GM18520 (cell line): ENCODE data around the gene HOXD8.

Experiments used
- ATAC-seq: cut with Tn5 transposase; IDR thresholded peaks from one replicate; pipeline ENCODE4 v1.9.1; 2021; ENCODE audit not compliant: unreplicated experiment

Gene HOXD8

GRCh38 chr2:176145085-176145969 is 15.8 kb downstream of the HOXD8 start:
- no peak for ATAC-seq

- ATAC-seq: no peak
These were observed 16.6 kb downstream of the HOXD8 start for GRCh38 chr2:176146101-176146500.

- no peak for ATAC-seq
These were observed 17.1 kb downstream of the HOXD8 start for GRCh38 chr2:176146645-176147044.

- no peak for ATAC-seq
These were observed 17.8 kb downstream of the HOXD8 start for GRCh38 chr2:176147210-176147799.

GRCh38 chr2:176147800-176148496 is 18.4 kb downstream of the HOXD8 start:
- no peak for ATAC-seq

- ATAC-seq: no peak
These were observed 19.4 kb downstream of the HOXD8 start for GRCh38 chr2:176148751-176149421.

GRCh38 chr2:176149481-176149938 is 20.0 kb downstream of the HOXD8 start:
- no peak for ATAC-seq

- no peak for ATAC-seq
These were observed 20.6 kb downstream of the HOXD8 start for GRCh38 chr2:176149939-176150583.

GRCh38 chr2:176150584-176151441 is 21.3 kb downstream of the HOXD8 start:
- ATAC-seq: no peak

- no peak for ATAC-seq
These were observed 22.2 kb downstream of the HOXD8 start, which contains the start of gene HOXD4 for GRCh38 chr2:176151442-176152287. Gene HOXD4, plus strand, starts transcription at chr2:176151550. Its CDS starts 84 bp downstream, at chr2:176151634.

- no peak for ATAC-seq
These were observed 23.1 kb downstream of the HOXD8 start for GRCh38 chr2:176152350-176153181.

- ATAC-seq: no peak
These were observed 25.2 kb downstream of the HOXD8 start for GRCh38 chr2:176154576-176155252.

GRCh38 chr2:176155356-176156044 is 26.0 kb downstream of the HOXD8 start:
- no peak for ATAC-seq

GRCh38 chr2:176156301-176156806 is 26.8 kb downstream of the HOXD8 start:
- no peak for ATAC-seq

- no peak for ATAC-seq
These were observed 27.4 kb downstream of the HOXD8 start, which contains the start of gene HOXD3 for GRCh38 chr2:176156807-176157498. Gene HOXD3, plus strand, starts transcription at chr2:176157307. Its CDS starts 11,808 bp downstream, at chr2:176169115.
